Measurements from ENCODE around the gene RNF6. TPM values are rescaled to one million over a fixed set of nuclear protein-coding genes. Genes with fewer than 3 reads are reported as not detected.

The RNF6 gene
- total and polyA plus RNA-seq, 10 of the 15 experiments (the other 5 are each of a cell fraction or from before 2014, with no cell fraction given), result 19.0 to 54.0 (median 33.8) TPM

GRCh38 chr13:26168237-26168814, 53.8 kb downstream of the RNF6 start:
- POLR2A ChIA-PET, result no interaction called here

More at GRCh38 chr13:26168237-26168814, 53.8 kb downstream of the RNF6 start:
- no peaks in the 10 kb centered on the region for H4K20me1 ChIP-seq (ENCODE audit: control insufficient read depth, insufficient read depth)
- H2AFZ ChIP-seq (ENCODE audit: control insufficient read depth, low read depth, low read length), result no peak overlapping the region
- H3K36me3 ChIP-seq (ENCODE audit: control insufficient read depth in 2 of 2, insufficient read depth in 2 of 2, low read length in 1 of 2), result no peaks in the 10 kb centered on the region
- DNase-seq (ENCODE audit: low read depth, low spot score) (no peak), ATAC-seq (no peak), FAIRE-seq (no peak)
- H3K4me1 ChIP-seq (ENCODE audit: control insufficient read depth, insufficient read depth, low read length), result no peaks in the 10 kb centered on the region
- no peak for TF ChIP-seq NFXL1 (IDR thresholded peaks at IDR 0.05; ENCODE audit: borderline replicate concordance)
- no peak for TF ChIP-seq RELA (IDR thresholded peaks at IDR 0.05; ENCODE audit: borderline replicate concordance, partially characterized antibody)
- TF ChIP-seq, protein P1, sequence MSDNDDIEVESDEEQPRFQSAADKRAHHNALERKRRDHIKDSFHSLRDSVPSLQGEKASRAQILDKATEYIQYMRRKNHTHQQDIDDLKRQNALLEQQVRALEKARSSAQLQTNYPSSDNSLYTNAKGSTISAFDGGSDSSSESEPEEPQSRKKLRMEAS (IDR thresholded peaks at IDR 0.05; ENCODE audit: low read depth, low read length), result no peak
- TF ChIP-seq SMC3 (IDR thresholded peaks at IDR 0.05; ENCODE audit: borderline replicate concordance, low read length), result no peak
- no peak for TF ChIP-seq TCF7 (IDR thresholded peaks at IDR 0.05; ENCODE audit: borderline replicate concordance)
- TF ChIP-seq SP1 (IDR thresholded peaks at IDR 0.05; ENCODE audit: low read depth, low read length), result no peak
- no peak for TF ChIP-seq TAF1 (IDR thresholded peaks at IDR 0.05; ENCODE audit: borderline replicate concordance, low read depth, low read length)
- TF ChIP-seq NR2C1 (IDR thresholded peaks at IDR 0.05), result no peak
- no peak for TF ChIP-seq NFIC (IDR thresholded peaks at IDR 0.05; ENCODE audit: low read depth, low read length)
- TF ChIP-seq JUND (IDR thresholded peaks at IDR 0.05; ENCODE audit: low read depth, low read length), result no peak
- TF ChIP-seq SMAD1 (IDR thresholded peaks at IDR 0.05; ENCODE audit: low read depth, partially characterized antibody), result no peak
- TF ChIP-seq GATAD2B (conservative IDR thresholded peaks at IDR 0.05; ENCODE audit: low read depth), result no peak
- TF ChIP-seq, protein P2, sequence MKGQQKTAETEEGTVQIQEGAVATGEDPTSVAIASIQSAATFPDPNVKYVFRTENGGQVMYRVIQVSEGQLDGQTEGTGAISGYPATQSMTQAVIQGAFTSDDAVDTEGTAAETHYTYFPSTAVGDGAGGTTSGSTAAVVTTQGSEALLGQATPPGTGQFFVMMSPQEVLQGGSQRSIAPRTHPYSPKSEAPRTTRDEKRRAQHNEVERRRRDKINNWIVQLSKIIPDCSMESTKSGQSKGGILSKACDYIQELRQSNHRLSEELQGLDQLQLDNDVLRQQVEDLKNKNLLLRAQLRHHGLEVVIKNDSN (IDR thresholded peaks at IDR 0.05; ENCODE audit: borderline replicate concordance, extremely low read length, insufficient read depth, low read depth, low read length), result no peak
- no peaks in the 10 kb centered on the region for H3K9me3 ChIP-seq (replicated peaks; ENCODE audit: control insufficient read depth, insufficient read depth, low read length)
- in situ Hi-C loops (cut with MboI) (no loop called here), intact Hi-C loops (cut with micrococcal nuclease; ENCODE audit: unreplicated experiment) (no loop called here)
- CTCF ChIA-PET, result no interaction called here
- BruUV-seq (replicated peaks), result no TSS peak
- no peak overlapping the region for H3K4me3 ChIP-seq
- peaks cover 0 to 1% of the 10 kb centered on the region in 2 experiments; a peak in 1 of 4 replicates for H3K27me3 ChIP-seq (replicated peaks in 1 of 2; ENCODE audit: control insufficient read depth in 2 of 2, insufficient read depth in 2 of 2, low read length in 1 of 2)
- H3K9ac ChIP-seq (ENCODE audit: control insufficient read depth, insufficient read depth, low read length), result no peak overlapping the region
- H3K4me2 ChIP-seq (ENCODE audit: control insufficient read depth, insufficient read depth), result no peak overlapping the region
- WGBS (ENCODE audit: insufficient coverage, insufficient replicate concordance, low lambda C conversion rate, missing lambda C conversion rate), result 34% methylated on average over 6 of the region's 6 CpGs
- no peak overlapping the region for H3K27ac ChIP-seq (ENCODE audit: control insufficient read depth, insufficient read depth)
- H3K79me2 ChIP-seq (ENCODE audit: control insufficient read depth, insufficient read depth, low read length), result no peaks in the 10 kb centered on the region
- RAD21 ChIA-PET (ENCODE audit: unreplicated experiment), result no interaction called here
- SMC1A ChIA-PET (ENCODE audit: uncharacterized antibody, unreplicated experiment), result no interaction called here
